ENCODE measurements around the gene RNF19B.
A peak's percentile ranks its signal among the peaks of the same experiment; 100 is the strongest.
"Not testable (repeated sequence)": the region's sequence is repeated elsewhere in the genome, so short reads cannot be mapped to it uniquely, and the experiment has no call there.

Gene RNF19B

GRCh38 chr1:32992489-32993323, 28.1 kb upstream of the RNF19B start:
- no peak overlapping the region for H3K4me3 ChIP-seq (ENCODE audit: low read depth, low read length)

- no peak overlapping the region for H3K4me3 ChIP-seq (ENCODE audit: low read depth, low read length)
Measured at GRCh38 chr1:32991819-32992488, 27.3 kb upstream of the RNF19B start.

- no peak overlapping the region for H3K4me3 ChIP-seq (ENCODE audit: low read depth, low read length)
Measured at GRCh38 chr1:32991386-32991785, 26.8 kb upstream of the RNF19B start.

- no peak overlapping the region for H3K4me3 ChIP-seq (ENCODE audit: low read depth, low read length)
Measured at GRCh38 chr1:32990887-32991286, 26.3 kb upstream of the RNF19B start.

GRCh38 chr1:32989160-32990050, 24.8 kb upstream of the RNF19B start:
- no peak overlapping the region for H3K4me3 ChIP-seq (ENCODE audit: low read depth, low read length)

- no peak overlapping the region for H3K4me3 ChIP-seq (ENCODE audit: low read depth, low read length)
Measured at GRCh38 chr1:32988665-32989064, 24.1 kb upstream of the RNF19B start.

- no peak overlapping the region for H3K4me3 ChIP-seq (ENCODE audit: low read depth, low read length)
Measured at GRCh38 chr1:32985226-32985625, 20.6 kb upstream of the RNF19B start.

GRCh38 chr1:32984455-32985171, 20.0 kb upstream of the RNF19B start:
- no peak overlapping the region for H3K4me3 ChIP-seq (ENCODE audit: low read depth, low read length)

- no peak overlapping the region for H3K4me3 ChIP-seq (ENCODE audit: low read depth, low read length)
Measured at GRCh38 chr1:32984090-32984454, 19.5 kb upstream of the RNF19B start.

- H3K4me3 ChIP-seq (ENCODE audit: low read depth, low read length), result no peak overlapping the region
Measured at GRCh38 chr1:32983020-32983419, 18.4 kb upstream of the RNF19B start.

GRCh38 chr1:32981003-32981901, 16.6 kb upstream of the RNF19B start:
- H3K4me3 ChIP-seq (ENCODE audit: low read depth, low read length), result no peak overlapping the region

- no peak overlapping the region for H3K4me3 ChIP-seq (ENCODE audit: low read depth, low read length)
Measured at GRCh38 chr1:32980080-32980479, 15.5 kb upstream of the RNF19B start.

- no peak overlapping the region for H3K4me3 ChIP-seq (ENCODE audit: low read depth, low read length)
Measured at GRCh38 chr1:32978854-32979253, 14.2 kb upstream of the RNF19B start.

- no peak overlapping the region for H3K4me3 ChIP-seq (ENCODE audit: low read depth, low read length)
Measured at GRCh38 chr1:32977546-32978087, 13.0 kb upstream of the RNF19B start.

GRCh38 chr1:32975055-32975454, 10.4 kb upstream of the RNF19B start:
- not testable (repeated sequence) for H3K4me3 ChIP-seq (ENCODE audit: low read depth, low read length)

- H3K4me3 ChIP-seq (ENCODE audit: low read depth, low read length), result not testable (repeated sequence)
Measured at GRCh38 chr1:32973458-32973857, 8.8 kb upstream of the RNF19B start.

- H3K4me3 ChIP-seq (ENCODE audit: low read depth, low read length), result peak overlapping the region; percentile 43
Measured at GRCh38 chr1:32972814-32973428, 8.3 kb upstream of the RNF19B start.

- H3K4me3 ChIP-seq (ENCODE audit: low read depth, low read length), result no peak overlapping the region
Measured at GRCh38 chr1:32971576-32971975, 7.0 kb upstream of the RNF19B start.

GRCh38 chr1:32971156-32971555, 6.5 kb upstream of the RNF19B start:
- H3K4me3 ChIP-seq (ENCODE audit: low read depth, low read length), result no peak overlapping the region
